ENCODE results near the gene RNF111. TPM values are rescaled to one million over a fixed set of nuclear protein-coding genes. Genes with fewer than 3 reads are reported as not detected.
A peak's percentile ranks its signal among the peaks of the same experiment; 100 is the strongest.
"Not testable (repeated sequence)": the region's sequence is repeated elsewhere in the genome, so short reads cannot be mapped to it uniquely, and the experiment has no call there.

Gene RNF111
- total RNA-seq, 4 donors from 2014 or later, result 16.1 to 93.1 (median 25.3) TPM

DNA sequence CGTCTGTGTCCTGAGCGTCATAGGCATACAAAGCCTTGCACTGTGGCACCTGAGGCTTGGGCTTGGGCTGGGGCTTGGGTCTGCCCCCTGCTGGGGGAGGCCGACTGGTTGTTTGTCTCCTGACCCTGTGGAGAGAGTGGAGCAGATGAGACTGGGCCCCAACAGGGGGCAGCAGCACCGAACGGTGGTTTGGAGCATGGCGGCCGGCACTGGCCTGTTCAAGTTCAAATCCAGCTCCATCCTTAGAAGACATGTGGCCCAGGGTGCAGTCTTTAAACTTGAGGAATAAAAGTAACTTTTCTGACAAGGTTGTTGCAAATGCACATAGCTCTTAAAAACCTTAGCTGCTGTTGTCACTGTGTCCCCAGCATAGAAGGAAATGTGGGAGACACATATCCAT, 150.8 kb downstream of the RNF111 start:
- intact Hi-C loops (cut with DNase I; ENCODE audit: low total_unique reads) (no loop called here), in situ Hi-C loops (cut with MboI; ENCODE audit: low pct_ligation_motif_present in 1 of 4, low pct_unique_long_range_greater_than_20kb in 1 of 4, low sequenced_read_pairs in 3 of 4) (no loop called here)
- WGBS, 2 donors (ENCODE audit: low coverage in 1 of 2), result 74 to 89% methylated on average over 5 to 7 of the region's 7 CpGs
- no peaks in the 10 kb centered on the region for H3K9me3 ChIP-seq
- H3K36me3 ChIP-seq, result peaks cover 0 to 14% (median 2%) of the 10 kb centered on the region in 4 donors
- no peak overlapping the region for H3K4me3 ChIP-seq
- H3K4me1 ChIP-seq, result peaks cover 0 to 14% (median 4%) of the 10 kb centered on the region in 4 donors
- no peak overlapping the region for H3K27ac ChIP-seq
- DNase-seq, result peak; percentile 59
- no peaks in the 10 kb centered on the region for H3K27me3 ChIP-seq
- TF ChIP-seq EP300 (IDR thresholded peaks at IDR 0.05; ENCODE audit: low read depth) (no peak), POLR2A (IDR thresholded peaks at IDR 0.05) (no peak), POLR2AphosphoS5 (IDR thresholded peaks at IDR 0.05) (no peak)
- TF ChIP-seq, protein P1, sequence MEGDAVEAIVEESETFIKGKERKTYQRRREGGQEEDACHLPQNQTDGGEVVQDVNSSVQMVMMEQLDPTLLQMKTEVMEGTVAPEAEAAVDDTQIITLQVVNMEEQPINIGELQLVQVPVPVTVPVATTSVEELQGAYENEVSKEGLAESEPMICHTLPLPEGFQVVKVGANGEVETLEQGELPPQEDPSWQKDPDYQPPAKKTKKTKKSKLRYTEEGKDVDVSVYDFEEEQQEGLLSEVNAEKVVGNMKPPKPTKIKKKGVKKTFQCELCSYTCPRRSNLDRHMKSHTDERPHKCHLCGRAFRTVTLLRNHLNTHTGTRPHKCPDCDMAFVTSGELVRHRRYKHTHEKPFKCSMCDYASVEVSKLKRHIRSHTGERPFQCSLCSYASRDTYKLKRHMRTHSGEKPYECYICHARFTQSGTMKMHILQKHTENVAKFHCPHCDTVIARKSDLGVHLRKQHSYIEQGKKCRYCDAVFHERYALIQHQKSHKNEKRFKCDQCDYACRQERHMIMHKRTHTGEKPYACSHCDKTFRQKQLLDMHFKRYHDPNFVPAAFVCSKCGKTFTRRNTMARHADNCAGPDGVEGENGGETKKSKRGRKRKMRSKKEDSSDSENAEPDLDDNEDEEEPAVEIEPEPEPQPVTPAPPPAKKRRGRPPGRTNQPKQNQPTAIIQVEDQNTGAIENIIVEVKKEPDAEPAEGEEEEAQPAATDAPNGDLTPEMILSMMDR (IDR thresholded peaks at IDR 0.05), result peak; percentile 37 to 60 (median 50)

- H3K4me3 ChIP-seq, result no peak overlapping the region
- intact Hi-C loops (cut with DNase I; ENCODE audit: low total_unique reads), result no loop called here
- DNase-seq, result peak; percentile 45
- WGBS, 2 donors (ENCODE audit: low coverage in 1 of 2), result 82 to 96% methylated on average over 3 to 9 of the region's 9 CpGs
- H3K4me1 ChIP-seq, result peaks cover 0 to 8% (median 2%) of the 10 kb centered on the region in 4 donors
- no peaks in the 10 kb centered on the region for H3K27me3 ChIP-seq
- H3K36me3 ChIP-seq, result peaks cover 0 to 12% (median 6%) of the 10 kb centered on the region in 4 donors
- TF ChIP-seq POLR2AphosphoS5 (IDR thresholded peaks at IDR 0.05) (no peak), POLR2A (IDR thresholded peaks at IDR 0.05) (no peak), EP300 (IDR thresholded peaks at IDR 0.05; ENCODE audit: low read depth) (no peak)
- TF ChIP-seq, protein P1 (IDR thresholded peaks at IDR 0.05), result no peak
- in situ Hi-C loops (cut with MboI; ENCODE audit: low pct_ligation_motif_present in 1 of 4, low pct_unique_long_range_greater_than_20kb in 1 of 4, low sequenced_read_pairs in 3 of 4), result no loop called here
- H3K27ac ChIP-seq, result peak overlapping the region in 1 of 4 donors; percentile 46
- no peaks in the 10 kb centered on the region for H3K9me3 ChIP-seq
Observed at GRCh38 chr15:59140422-59141226, 153.2 kb downstream of the RNF111 start.

DNA sequence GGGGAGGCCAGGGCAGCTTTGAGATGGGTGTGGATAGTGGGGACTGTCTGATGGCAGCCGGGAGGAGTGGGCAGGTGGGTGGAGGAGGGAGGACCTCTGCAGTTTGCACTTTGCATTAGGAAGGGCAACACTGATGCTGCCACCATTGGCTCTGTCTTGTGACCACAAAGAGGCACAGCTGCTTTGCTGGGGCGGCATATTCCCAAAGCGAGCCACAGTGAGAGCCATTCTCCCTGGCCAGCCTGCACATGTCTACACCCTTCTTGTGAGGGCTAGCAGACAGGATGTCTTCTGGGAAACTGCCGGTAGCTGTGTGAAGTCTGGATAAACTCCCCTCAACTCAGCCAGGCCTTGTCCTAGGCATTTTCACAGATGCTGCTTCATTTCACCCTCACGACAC, 155.8 kb downstream of the RNF111 start:
- Histone ChIP-seq H3K4me1 (peaks cover 0 to 8% (median 2%) of the 10 kb centered on the region in 4 donors), H3K4me3 (no peak overlapping the region), H3K27ac (no peak overlapping the region), H3K27me3 (no peaks in the 10 kb centered on the region), H3K36me3 (peaks cover 0 to 9% (median 3%) of the 10 kb centered on the region in 4 donors), H3K9me3 (no peaks in the 10 kb centered on the region)
- intact Hi-C loops (cut with DNase I; ENCODE audit: low total_unique reads) (no loop called here), in situ Hi-C loops (cut with MboI; ENCODE audit: low pct_ligation_motif_present in 1 of 4, low pct_unique_long_range_greater_than_20kb in 1 of 4, low sequenced_read_pairs in 3 of 4) (no loop called here)
- DNase-seq, result no peak
- no peak for TF ChIP-seq POLR2A (IDR thresholded peaks at IDR 0.05)
- TF ChIP-seq POLR2AphosphoS5 (IDR thresholded peaks at IDR 0.05), result no peak
- no peak for TF ChIP-seq EP300 (IDR thresholded peaks at IDR 0.05; ENCODE audit: low read depth)
- TF ChIP-seq, protein P1 (IDR thresholded peaks at IDR 0.05), result no peak
- WGBS, 2 donors (ENCODE audit: low coverage in 1 of 2), result 95% methylated on average over 5 of the region's 5 CpGs; no CpG with 5 or more reads in 1 of the 2 donors

DNA sequence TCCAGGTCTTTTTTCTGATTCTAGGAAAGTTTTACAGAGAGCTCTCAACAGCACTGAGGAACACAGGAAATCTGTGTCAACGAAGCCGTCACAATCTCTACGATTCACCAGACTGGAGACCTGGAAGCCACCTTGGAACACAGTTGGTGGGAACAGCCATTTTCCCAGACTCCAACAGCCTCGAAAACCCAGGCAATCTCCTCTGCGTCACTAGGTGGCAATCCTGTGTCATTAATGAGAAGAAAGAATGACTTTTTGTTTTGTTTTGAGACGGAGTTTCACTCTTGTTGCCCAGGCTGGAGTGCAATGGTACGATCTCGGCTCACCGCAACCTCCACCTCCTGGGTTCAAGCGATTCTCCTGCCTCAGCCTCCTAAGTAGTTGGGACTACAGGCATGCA, 157.1 kb downstream of the RNF111 start:
- H3K9me3 ChIP-seq; H3K27ac ChIP-seq; H3K4me3 ChIP-seq; intact Hi-C loops (cut with DNase I; ENCODE audit: low total_unique reads); in situ Hi-C loops (cut with MboI; ENCODE audit: low pct_ligation_motif_present in 1 of 4, low pct_unique_long_range_greater_than_20kb in 1 of 4, low sequenced_read_pairs in 3 of 4); H3K27me3 ChIP-seq; H3K36me3 ChIP-seq; DNase-seq; H3K4me1 ChIP-seq: not testable (repeated sequence)
- 80 to 84% methylated on average over 1 to 10 of the region's 10 CpGs for WGBS, 2 donors (ENCODE audit: low coverage in 1 of 2)

Other genes starting within 250 kb of the RNF111 start
- gene ADAM10, start 238.0 kb upstream of the RNF111 start, total RNA-seq, result 100 to 1,000 TPM in 1 of 4 donors, 10 to 100 TPM in 3; 45.3 to 941 (median 69.1) TPM
- 10 to 100 TPM in 3 of 4 donors, 1 to 10 TPM in 1; 7.4 to 13.9 (median 12.0) TPM for gene MINDY2, start 216.4 kb upstream of the RNF111 start, total RNA-seq
- gene SLTM, start 54.0 kb upstream of the RNF111 start, total RNA-seq, result 100 to 1,000 TPM in 3 of 4 donors, 10 to 100 TPM in 1; 91.9 to 447 (median 143) TPM
- 100 to 1,000 TPM in 1 of 4 donors, 1 to 10 TPM in 3; 1.9 to 132 (median 6.4) TPM for gene CCNB2, start 117.5 kb downstream of the RNF111 start, total RNA-seq
- not detected for gene LDHAL6B, start 219.2 kb downstream of the RNF111 start, total RNA-seq